Ovary (tissue), 9 donors: ENCODE data around the gene SEMA6D. TPM values are rescaled to one million over a fixed set of nuclear protein-coding genes. Genes with fewer than 3 reads are reported as not detected.

Experiments
- DNase-seq, 5 donors: peaks; one replicate each; pipeline ENCODE4 v3.0.0-alpha.2; 2019 to 2020
- H3K27ac ChIP-seq, 2 donors: fragments of 200-600 bp; one replicate each; pipeline versions ENCODE4 v1.5.1 to v1.8.0; 2019 to 2022
- H3K27me3 ChIP-seq: fragments of 200-600 bp; one replicate; pipeline ENCODE4 v1.8.0; 2022
- H3K36me3 ChIP-seq: fragments of 200-600 bp; sonication (generic); one replicate; pipeline ENCODE4 v1.5.1; 2019
- H3K4me1 ChIP-seq: one replicate; pipeline ENCODE4 v1.8.1; 2013; ENCODE audit warnings: mild to moderate bottlenecking, moderate library complexity; ENCODE audit not compliant: insufficient read depth
- H3K4me3 ChIP-seq: fragments of 200-600 bp; sonication (generic); one replicate; pipeline ENCODE4 v1.5.1; 2017
- H3K9me3 ChIP-seq, 2 donors: fragments of 200-600 bp in 1 of 2; sonication (generic) in 1 of 2; one replicate each; pipeline versions ENCODE4 v1.5.1 to v1.8.1; 2013 to 2019; ENCODE audit warnings: mild to moderate bottlenecking in 1 of 2, moderate library complexity in 1 of 2
- CTCF ChIP-seq, 3 donors: fragments of 450-650 bp in 2 of 3; fragments of 200-600 bp in 1 of 3; IDR thresholded peaks; one replicate each; pipeline versions ENCODE4 v1.5.1 to v1.8.0; 2016 to 2022; ENCODE audit warnings: antibody characterized with exemption in 3 of 3, mild to moderate bottlenecking in 1 of 3
- EP300 ChIP-seq: sonication (generic); formaldehyde crosslinking; IDR thresholded peaks from one replicate; pipeline ENCODE4 v1.6.1; 2017; ENCODE audit warnings: antibody characterized with exemption
- POLR2A ChIP-seq: fragments of 450-650 bp; IDR thresholded peaks from one replicate; pipeline ENCODE4 v1.6.1; 2017; ENCODE audit warnings: antibody characterized with exemption, mild to moderate bottlenecking, moderate library complexity
- WGBS, 3 donors: extraction: QIAGEN DNeasy Blood & Tissue Kit in 1 of 3; methylation state at CpG; one replicate each; pipeline versions ENCODE4 v1.1.5 to v1.1.7; 2013 to 2017; 5-methylcytosine and 5-hydroxymethylcytosine counted together
- intact Hi-C, 4 donors: fragments of 100-400 bp; cut with DNase I; formaldehyde crosslinking; loops; one replicate each; pipeline versions ENCODE4 v1.11.0 to v1.15.1; 2022 to 2023
- polyA plus RNA-seq, 2 donors: library from polyadenylated mRNA; stranded (reverse); fragments of 200-250 nt in 1 of 2; fragments of 350-450 nt in 1 of 2; fragmentation: Illumina TruSeq in 1 of 2; extraction: RNeasy Lipid Tissue Mini Kit (QIAGEN cat#74804) in 1 of 2; gene quantifications; one replicate each; pipeline ENCODE4 v1.2.3, GENCODE V29; 2013 to 2014
- total RNA-seq, 7 donors: library from RNA; depleted of rRNA in 2 of 7; stranded (reverse); fragments of >200 nt in 2 of 7; fragmentation: NEBNext Ultra II Directional in 3 of 7; extraction: Animal tissue kit (Norgen Biotek cat#: 25700) in 3 of 7; gene quantifications; one replicate each; pipeline versions ENCODE4 v1.1.0 to v1.2.4, GENCODE V29; 2016 to 2023
- donor health status: DM: no; HTN: no; CAD: no; lungs with moderate emphysema.
- donor health status: DM: no; HTN: no; CAD: no.
- donor health status: Bipolar disorder and iron deficiency.
- donor health status: DM: yes; HTN: yes; CAD: no.
- donor health status: DM: no; HTN: no; CAD: no.
- donor health status: DM: yes; HTN: yes; CAD: no.

Gene SEMA6D
- total and polyA plus RNA-seq, 9 donors: 13.7 to 45.3 (median 27.2) TPM

- Histone ChIP-seq H3K27me3 (no peaks in the 10 kb centered on the region), H3K36me3 (no peaks in the 10 kb centered on the region), H3K4me3 (no peak overlapping the region), H3K27ac (no peak overlapping the region), H3K9me3 (no peaks in the 10 kb centered on the region), H3K4me1 (peaks cover 14% of the 10 kb centered on the region)
- 98 to 99% (median 99%) methylated on average over 4 of the region's 4 CpGs for WGBS, 3 donors
- no peak for DNase-seq
- intact Hi-C loops: no loop called here
- TF ChIP-seq EP300: no peak
- no peak for TF ChIP-seq POLR2A
- TF ChIP-seq CTCF (IDR thresholded peaks at IDR 0.05): no peak
Observed at GRCh38 chr15:47753591-47753990, 36.3 kb downstream of the SEMA6D start.

- H3K9me3 ChIP-seq: no peaks in the 10 kb centered on the region
- DNase-seq: no peak
- no peak overlapping the region for H3K4me3 ChIP-seq
- TF ChIP-seq CTCF (IDR thresholded peaks at IDR 0.05) (no peak), EP300 (no peak), POLR2A (no peak)
- H3K4me1 ChIP-seq: peaks cover 14% of the 10 kb centered on the region
- no peaks in the 10 kb centered on the region for H3K36me3 ChIP-seq
- H3K27ac ChIP-seq: no peak overlapping the region
- no peaks in the 10 kb centered on the region for H3K27me3 ChIP-seq
- intact Hi-C loops: no loop called here
Observed at GRCh38 chr15:47754312-47754711, 37.0 kb downstream of the SEMA6D start.

- H3K36me3 ChIP-seq: no peaks in the 10 kb centered on the region
- H3K4me3 ChIP-seq: no peak overlapping the region
- H3K4me1 ChIP-seq: peaks cover 3% of the 10 kb centered on the region
- no peaks in the 10 kb centered on the region for H3K27me3 ChIP-seq
- DNase-seq: no peak
- no peaks in the 10 kb centered on the region for H3K9me3 ChIP-seq
- H3K27ac ChIP-seq: no peak overlapping the region
- intact Hi-C loops: no loop called here
- no peak for TF ChIP-seq CTCF (IDR thresholded peaks at IDR 0.05)
- no peak for TF ChIP-seq EP300
- TF ChIP-seq POLR2A: no peak
- 95 to 98% (median 97%) methylated on average over 2 of the region's 2 CpGs for WGBS, 3 donors
Observed at GRCh38 chr15:47755941-47756340, 38.6 kb downstream of the SEMA6D start.

GRCh38 chr15:47756872-47757271 lies 39.6 kb downstream of the SEMA6D start:
- no peak overlapping the region for H3K4me3 ChIP-seq
- peak in 4 of 5 donors; percentile 27 to 48 (median 36) for DNase-seq
- H3K4me1 ChIP-seq: peaks cover 3% of the 10 kb centered on the region
- no peaks in the 10 kb centered on the region for H3K9me3 ChIP-seq
- intact Hi-C loops: no loop called here
- WGBS, 3 donors: 80 to 94% (median 86%) methylated on average over 2 of the region's 2 CpGs
- no peaks in the 10 kb centered on the region for H3K36me3 ChIP-seq
- TF ChIP-seq POLR2A (no peak), CTCF (IDR thresholded peaks at IDR 0.05) (no peak), EP300 (no peak)
- H3K27me3 ChIP-seq: no peaks in the 10 kb centered on the region
- H3K27ac ChIP-seq: no peak overlapping the region

GRCh38 chr15:47757331-47757730 lies 40.0 kb downstream of the SEMA6D start:
- H3K4me1 ChIP-seq: peaks cover 3% of the 10 kb centered on the region
- DNase-seq: no peak
- no peak for TF ChIP-seq CTCF (IDR thresholded peaks at IDR 0.05)
- no peak for TF ChIP-seq POLR2A
- no peak for TF ChIP-seq EP300
- 62 to 98% (median 80%) methylated on average over 3 of the region's 3 CpGs for WGBS, 3 donors
- H3K27ac ChIP-seq: no peak overlapping the region
- H3K9me3 ChIP-seq: no peaks in the 10 kb centered on the region
- H3K4me3 ChIP-seq: no peak overlapping the region
- H3K27me3 ChIP-seq: no peaks in the 10 kb centered on the region
- intact Hi-C loops: no loop called here
- H3K36me3 ChIP-seq: no peaks in the 10 kb centered on the region
